Measurements from ENCODE around the gene FNBP1. TPM values are rescaled to one million over a fixed set of nuclear protein-coding genes. Genes with fewer than 3 reads are reported as not detected.

The FNBP1 gene
- total RNA-seq, 1 experiment from 2014 or later = 80.7 TPM

DNA sequence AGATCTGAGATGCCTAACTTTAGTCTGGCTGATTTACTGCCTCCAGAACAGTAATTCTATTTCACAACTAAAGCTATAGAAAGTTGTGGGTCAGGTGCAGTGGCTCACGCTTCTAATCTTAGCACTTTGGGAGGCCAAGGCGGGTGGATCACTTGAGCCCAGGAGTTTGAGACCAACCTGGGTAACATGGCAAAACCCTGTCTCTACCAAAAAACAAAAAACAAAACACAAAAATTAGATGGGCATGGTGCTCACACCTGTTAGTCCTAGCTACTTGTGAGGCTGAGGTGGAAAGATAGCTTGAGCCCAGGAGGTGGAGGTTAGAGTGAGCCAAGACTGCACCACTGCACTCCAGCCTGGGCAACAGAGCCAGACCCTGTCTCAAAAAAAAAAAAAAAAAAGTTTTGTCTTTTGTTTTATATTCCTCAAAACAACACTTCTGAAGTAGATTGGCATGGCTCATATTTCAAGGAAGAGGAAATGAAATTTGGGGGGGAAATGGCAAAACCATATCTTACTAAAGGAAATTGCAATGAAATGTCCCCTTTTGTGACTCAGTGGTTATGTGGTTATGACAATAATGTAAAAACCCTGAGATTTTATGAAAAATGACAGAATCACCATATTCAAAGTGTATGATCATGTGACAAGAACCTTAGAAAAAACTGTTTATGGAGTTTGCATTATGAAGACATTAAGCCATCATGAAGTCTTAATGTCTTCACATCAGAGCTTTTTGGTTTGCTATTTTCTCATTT lies 16.2 kb downstream of the FNBP1 start:
- intact Hi-C loops (cut with micrococcal nuclease; ENCODE audit: unreplicated experiment) = no loop called here
- DNase-seq = no peak
- Histone ChIP-seq H3K27me3 (ENCODE audit: insufficient read depth, low read depth) (no peaks in the 10 kb centered on the region), H3K4me1 (replicated peaks; ENCODE audit: insufficient read depth) (peaks cover 59% of the 10 kb centered on the region), H4K20me1 (ENCODE audit: insufficient read depth) (no peaks in the 10 kb centered on the region), H2AFZ (no peak overlapping the region), H3F3A (ENCODE audit: insufficient read depth, low read depth) (peaks cover 56% of the 10 kb centered on the region), H3K79me2 (ENCODE audit: low read depth) (peaks cover 81% of the 10 kb centered on the region), H3K9me3 (ENCODE audit: insufficient read depth, low read depth) (no peaks in the 10 kb centered on the region), H3K27ac (peak overlapping the region; percentile 89), H3K4me3 (no peak overlapping the region), H3K4me2 (no peak overlapping the region), H3K36me3 (ENCODE audit: low read depth) (no peaks in the 10 kb centered on the region), H3K9me2 (ENCODE audit: insufficient read depth) (no peaks in the 10 kb centered on the region)
- POLR2A ChIA-PET (ENCODE audit: unreplicated experiment) = interaction anchor here (0.5 kb wide), 1 partner anchor 16 kb away, joined by 3 read pairs; the partner anchor contains the start of gene FNBP1
- BruUV-seq (replicated peaks) = no TSS peak
- TF ChIP-seq, protein P1, sequence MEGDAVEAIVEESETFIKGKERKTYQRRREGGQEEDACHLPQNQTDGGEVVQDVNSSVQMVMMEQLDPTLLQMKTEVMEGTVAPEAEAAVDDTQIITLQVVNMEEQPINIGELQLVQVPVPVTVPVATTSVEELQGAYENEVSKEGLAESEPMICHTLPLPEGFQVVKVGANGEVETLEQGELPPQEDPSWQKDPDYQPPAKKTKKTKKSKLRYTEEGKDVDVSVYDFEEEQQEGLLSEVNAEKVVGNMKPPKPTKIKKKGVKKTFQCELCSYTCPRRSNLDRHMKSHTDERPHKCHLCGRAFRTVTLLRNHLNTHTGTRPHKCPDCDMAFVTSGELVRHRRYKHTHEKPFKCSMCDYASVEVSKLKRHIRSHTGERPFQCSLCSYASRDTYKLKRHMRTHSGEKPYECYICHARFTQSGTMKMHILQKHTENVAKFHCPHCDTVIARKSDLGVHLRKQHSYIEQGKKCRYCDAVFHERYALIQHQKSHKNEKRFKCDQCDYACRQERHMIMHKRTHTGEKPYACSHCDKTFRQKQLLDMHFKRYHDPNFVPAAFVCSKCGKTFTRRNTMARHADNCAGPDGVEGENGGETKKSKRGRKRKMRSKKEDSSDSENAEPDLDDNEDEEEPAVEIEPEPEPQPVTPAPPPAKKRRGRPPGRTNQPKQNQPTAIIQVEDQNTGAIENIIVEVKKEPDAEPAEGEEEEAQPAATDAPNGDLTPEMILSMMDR (conservative IDR thresholded peaks at IDR 0.05) = no peak
- TF ChIP-seq EZH2 (IDR thresholded peaks at IDR 0.05; ENCODE audit: low read depth) = no peak
- CTCF ChIA-PET = interaction anchor here (0.5 kb wide), 1 partner anchor 34 kb away, joined by 7 read pairs; no protein-coding TSS in a partner anchor

DNA sequence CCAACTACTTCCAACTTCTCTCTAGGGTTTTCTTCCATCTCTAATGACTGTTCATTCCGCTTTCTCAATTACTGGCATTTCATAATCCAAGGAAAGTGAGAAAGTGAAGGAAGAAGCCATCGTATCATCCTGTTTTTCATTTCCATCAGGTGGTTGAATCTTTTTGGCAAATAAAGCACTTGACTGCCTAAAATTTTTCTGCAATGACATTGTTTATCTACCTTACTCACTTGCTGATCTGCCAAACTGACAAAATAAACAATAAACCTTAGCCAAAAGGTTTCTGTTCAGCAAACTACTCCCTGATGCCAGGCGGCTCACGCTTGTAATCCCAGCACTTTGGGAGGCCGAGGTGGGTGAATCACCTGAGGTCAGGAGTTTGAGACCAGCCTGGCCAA lies 18.4 kb downstream of the FNBP1 start:
- no TSS peak for BruUV-seq (replicated peaks)
- Histone ChIP-seq H3K9me2 (ENCODE audit: insufficient read depth) (no peaks in the 10 kb centered on the region), H3K79me2 (ENCODE audit: low read depth) (peaks cover 76% of the 10 kb centered on the region)

DNA sequence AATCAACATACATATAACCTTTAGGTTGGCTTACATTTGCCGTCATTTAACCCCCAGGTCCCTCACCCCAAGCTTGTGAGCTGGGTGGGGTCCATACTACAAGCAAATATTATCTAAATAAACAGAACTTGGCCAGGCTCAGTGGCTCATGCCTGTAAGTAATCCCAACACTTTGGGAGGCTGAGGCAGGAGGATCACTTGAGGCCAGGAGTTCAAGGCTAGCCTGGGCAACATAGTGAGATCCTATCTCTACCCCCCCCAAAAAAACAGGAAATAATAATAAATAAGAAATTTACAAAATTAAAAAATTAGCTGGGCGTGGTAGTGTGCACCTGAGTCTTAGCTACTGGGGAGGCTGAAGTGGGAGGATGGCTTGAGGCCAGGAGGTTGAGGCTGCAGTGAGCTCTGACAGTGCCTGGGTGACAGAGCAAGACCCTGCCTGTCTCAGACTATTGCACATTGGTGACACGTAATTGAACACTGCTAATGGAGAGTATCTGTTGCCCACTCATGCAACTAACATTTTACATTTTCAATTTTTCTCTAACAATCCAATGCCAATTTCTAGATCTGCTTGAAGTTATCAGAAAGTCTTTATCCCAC lies 18.9 kb downstream of the FNBP1 start:
- peaks cover 72% of the 10 kb centered on the region for H3K4me1 ChIP-seq (replicated peaks; ENCODE audit: insufficient read depth)
- no TSS peak for BruUV-seq (replicated peaks)
- intact Hi-C loops (cut with micrococcal nuclease; ENCODE audit: unreplicated experiment) = loop anchor here (1.0 kb wide), 1 partner anchor 32 kb away; no protein-coding TSS in a partner anchor
- peaks cover 58% of the 10 kb centered on the region for H3F3A ChIP-seq (ENCODE audit: insufficient read depth, low read depth)
- no peak overlapping the region for H3K4me3 ChIP-seq
- no peak overlapping the region for H2AFZ ChIP-seq
- POLR2A ChIA-PET (ENCODE audit: unreplicated experiment) = no interaction called here
- no peaks in the 10 kb centered on the region for H3K9me3 ChIP-seq (ENCODE audit: insufficient read depth, low read depth)
- no peaks in the 10 kb centered on the region for H3K36me3 ChIP-seq (ENCODE audit: low read depth)
- H3K79me2 ChIP-seq (ENCODE audit: low read depth) = peaks cover 71% of the 10 kb centered on the region
- H3K4me2 ChIP-seq = peak overlapping the region; percentile 62
- CTCF ChIA-PET = interaction anchor here (0.6 kb wide), 1 partner anchor 37 kb away, joined by 5 read pairs; no protein-coding TSS in a partner anchor
- H3K27ac ChIP-seq = peak overlapping the region; percentile 89
- DNase-seq = no peak
- H3K27me3 ChIP-seq (ENCODE audit: insufficient read depth, low read depth) = no peaks in the 10 kb centered on the region
- no peaks in the 10 kb centered on the region for H4K20me1 ChIP-seq (ENCODE audit: insufficient read depth)
- TF ChIP-seq EZH2 (IDR thresholded peaks at IDR 0.05; ENCODE audit: low read depth) = no peak
- TF ChIP-seq, protein P1 (conservative IDR thresholded peaks at IDR 0.05) = no peak
- no peaks in the 10 kb centered on the region for H3K9me2 ChIP-seq (ENCODE audit: insufficient read depth)

More for the DNA sequence above, 18.4 kb downstream of the FNBP1 start:
- Histone ChIP-seq H3K27me3 (ENCODE audit: insufficient read depth, low read depth) (no peaks in the 10 kb centered on the region), H3K9me3 (ENCODE audit: insufficient read depth, low read depth) (no peaks in the 10 kb centered on the region), H2AFZ (no peak overlapping the region), H3F3A (ENCODE audit: insufficient read depth, low read depth) (peaks cover 58% of the 10 kb centered on the region), H3K27ac (peak overlapping the region; percentile 89), H3K36me3 (ENCODE audit: low read depth) (no peaks in the 10 kb centered on the region), H3K4me3 (no peak overlapping the region), H4K20me1 (ENCODE audit: insufficient read depth) (no peaks in the 10 kb centered on the region), H3K4me1 (replicated peaks; ENCODE audit: insufficient read depth) (peaks cover 72% of the 10 kb centered on the region), H3K4me2 (peak overlapping the region; percentile 62)
- intact Hi-C loops (cut with micrococcal nuclease; ENCODE audit: unreplicated experiment) = no loop called here
- peak; percentile 75 to 98 for DNase-seq
- TF ChIP-seq, protein P1 (conservative IDR thresholded peaks at IDR 0.05) = no peak
- TF ChIP-seq EZH2 (IDR thresholded peaks at IDR 0.05; ENCODE audit: low read depth) = no peak
- POLR2A ChIA-PET (ENCODE audit: unreplicated experiment) = no interaction called here
- CTCF ChIA-PET = interaction anchor here (0.6 to 0.8 kb wide), 4 partner anchors 15 to 327 kb away, joined by 3 to 5 read pairs (median 3); no protein-coding TSS in a partner anchor

Data from PC-9 (cell line).